Skin epidermis (tissue), 12 donors: ENCODE results near the gene MMP24OS.

Experiments
- H3K27ac ChIP-seq, 21 experiments: fragments of 200-600 bp; sonication (generic) in 11 of 21; one replicate each; pipeline ENCODE4 v1.5.0; 2020; ENCODE audit warnings: mild to moderate bottlenecking in 3 of 21, inconsistent platforms in 2 of 21, moderate library complexity in 2 of 21
- H3K4me3 ChIP-seq, 7 experiments: fragments of 200-600 bp; sonication (generic) in 2 of 7; one replicate each; pipeline ENCODE4 v1.5.0; 2020; ENCODE audit warnings: inconsistent platforms in 2 of 7, mild to moderate bottlenecking in 2 of 7, moderate library complexity in 1 of 7

MMP24OS gene

GRCh38 chr20:35307666-35308653 is 30.0 kb upstream of the MMP24OS start:
- H3K4me3 ChIP-seq: no peak overlapping the region

GRCh38 chr20:35306931-35307517 is 29.1 kb upstream of the MMP24OS start:
- H3K27ac ChIP-seq: peak overlapping the region in 20 of 21 experiments; percentile 68 to 92 (median 80)
- H3K4me3 ChIP-seq: no peak overlapping the region

More at GRCh38 chr20:35307666-35308653, 30.0 kb upstream of the MMP24OS start:
- peak overlapping the region in 20 of 21 experiments; percentile 62 to 92 (median 80) for H3K27ac ChIP-seq

GRCh38 chr20:35305682-35306556 is 28.0 kb upstream of the MMP24OS start:
- Histone ChIP-seq H3K4me3 (no peak overlapping the region), H3K27ac (peak overlapping the region in 20 of 21 experiments; percentile 68 to 92 (median 80))

GRCh38 chr20:35304956-35305355 is 27.0 kb upstream of the MMP24OS start:
- Histone ChIP-seq H3K4me3 (no peak overlapping the region), H3K27ac (peak overlapping the region in 19 of 21 experiments; percentile 35 to 92 (median 80))

- peak overlapping the region in 11 of 21 experiments; percentile 37 to 92 (median 80) for H3K27ac ChIP-seq
Observed at GRCh38 chr20:35303735-35304491, 26.0 kb upstream of the MMP24OS start.

GRCh38 chr20:35303382-35303734 is 25.4 kb upstream of the MMP24OS start:
- Histone ChIP-seq H3K27ac (peak overlapping the region in 2 of 21 experiments; percentile 48 to 77), H3K4me3 (no peak overlapping the region)

More at GRCh38 chr20:35303735-35304491, 26.0 kb upstream of the MMP24OS start:
- no peak overlapping the region for H3K4me3 ChIP-seq

GRCh38 chr20:35302421-35303335 is 24.8 kb upstream of the MMP24OS start:
- H3K27ac ChIP-seq: peak overlapping the region in 1 of 21 experiments; percentile 48
- no peak overlapping the region for H3K4me3 ChIP-seq

GRCh38 chr20:35301426-35301825 is 23.5 kb upstream of the MMP24OS start:
- no peak overlapping the region for H3K27ac ChIP-seq
- H3K4me3 ChIP-seq: no peak overlapping the region

GRCh38 chr20:35300469-35301262 is 22.7 kb upstream of the MMP24OS start:
- Histone ChIP-seq H3K4me3 (no peak overlapping the region), H3K27ac (no peak overlapping the region)

- H3K27ac ChIP-seq: no peak overlapping the region
- H3K4me3 ChIP-seq: no peak overlapping the region
Observed at GRCh38 chr20:35299780-35300179, 21.9 kb upstream of the MMP24OS start.

- Histone ChIP-seq H3K4me3 (no peak overlapping the region), H3K27ac (no peak overlapping the region)
Observed at GRCh38 chr20:35298264-35298663, 20.3 kb upstream of the MMP24OS start.

- H3K4me3 ChIP-seq: no peak overlapping the region
- no peak overlapping the region for H3K27ac ChIP-seq
Observed at GRCh38 chr20:35297740-35298139, 19.8 kb upstream of the MMP24OS start.

- no peak overlapping the region for H3K4me3 ChIP-seq
Observed at GRCh38 chr20:35297155-35297554, 19.2 kb upstream of the MMP24OS start.

GRCh38 chr20:35296101-35296554 is 18.2 kb upstream of the MMP24OS start:
- no peak overlapping the region for H3K27ac ChIP-seq
- no peak overlapping the region for H3K4me3 ChIP-seq

More at GRCh38 chr20:35297155-35297554, 19.2 kb upstream of the MMP24OS start:
- H3K27ac ChIP-seq: no peak overlapping the region

GRCh38 chr20:35295674-35296073 is 17.8 kb upstream of the MMP24OS start:
- no peak overlapping the region for H3K27ac ChIP-seq
- no peak overlapping the region for H3K4me3 ChIP-seq

GRCh38 chr20:35295058-35295457 is 17.1 kb upstream of the MMP24OS start:
- no peak overlapping the region for H3K27ac ChIP-seq
- H3K4me3 ChIP-seq: no peak overlapping the region

- no peak overlapping the region for H3K27ac ChIP-seq
Observed at GRCh38 chr20:35294293-35294685, 16.4 kb upstream of the MMP24OS start.

More at GRCh38 chr20:35294293-35294685, 16.4 kb upstream of the MMP24OS start:
- H3K4me3 ChIP-seq: no peak overlapping the region
